SW480 (cell line): Measurements from ENCODE around the gene REEP6.
"Not testable (repeated sequence)": the region's sequence is repeated elsewhere in the genome, so short reads cannot be mapped to it uniquely, and the experiment has no call there.

ENCODE experiments used
- DNase-seq: peaks from one replicate; pipeline ENCODE4 v3.0.0-alpha.2; 2016; ENCODE audit warnings: low spot score

The REEP6 gene

DNA sequence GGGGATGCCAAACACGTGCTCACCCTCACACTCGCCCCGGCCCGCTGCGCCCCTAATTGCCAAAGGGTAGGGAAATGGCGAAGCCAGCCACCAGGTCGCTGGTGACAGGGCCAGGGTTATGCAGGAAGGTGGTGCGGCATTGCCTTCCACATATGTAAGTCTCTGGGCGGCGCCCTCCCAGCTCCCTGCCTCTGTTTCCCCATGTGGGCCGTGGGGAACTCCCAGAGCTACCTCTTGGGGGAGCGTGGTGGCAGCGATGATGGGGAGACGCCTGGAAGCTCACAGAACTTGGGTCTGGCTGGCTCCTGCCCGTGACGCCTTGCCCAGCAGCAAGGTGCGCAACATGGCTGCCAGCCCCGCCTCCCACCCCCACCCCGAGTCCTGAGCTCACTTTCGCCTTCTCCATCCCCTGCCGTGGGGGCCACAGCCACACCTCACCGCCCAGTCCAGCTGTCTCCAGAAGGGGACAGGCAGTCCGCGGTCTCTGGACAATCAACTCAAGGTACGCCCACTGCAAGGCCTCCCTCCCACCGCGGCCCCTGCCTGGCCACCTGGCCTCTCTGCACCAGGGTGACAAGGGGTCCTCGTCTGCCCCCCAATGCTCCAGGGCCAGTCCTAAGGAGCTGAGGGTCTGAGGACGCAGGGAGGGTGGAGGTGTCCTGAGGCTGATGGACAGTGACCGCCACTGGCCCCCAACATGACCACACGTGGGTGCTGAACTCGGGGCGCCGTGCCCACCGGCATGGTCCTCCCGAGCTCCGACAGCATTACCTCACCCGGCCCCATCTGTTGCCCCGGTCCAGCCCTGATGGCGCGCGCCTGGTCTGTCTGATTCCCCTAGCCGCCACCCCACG lies 18.5 kb upstream of the REEP6 start:
- no peak for DNase-seq

DNA sequence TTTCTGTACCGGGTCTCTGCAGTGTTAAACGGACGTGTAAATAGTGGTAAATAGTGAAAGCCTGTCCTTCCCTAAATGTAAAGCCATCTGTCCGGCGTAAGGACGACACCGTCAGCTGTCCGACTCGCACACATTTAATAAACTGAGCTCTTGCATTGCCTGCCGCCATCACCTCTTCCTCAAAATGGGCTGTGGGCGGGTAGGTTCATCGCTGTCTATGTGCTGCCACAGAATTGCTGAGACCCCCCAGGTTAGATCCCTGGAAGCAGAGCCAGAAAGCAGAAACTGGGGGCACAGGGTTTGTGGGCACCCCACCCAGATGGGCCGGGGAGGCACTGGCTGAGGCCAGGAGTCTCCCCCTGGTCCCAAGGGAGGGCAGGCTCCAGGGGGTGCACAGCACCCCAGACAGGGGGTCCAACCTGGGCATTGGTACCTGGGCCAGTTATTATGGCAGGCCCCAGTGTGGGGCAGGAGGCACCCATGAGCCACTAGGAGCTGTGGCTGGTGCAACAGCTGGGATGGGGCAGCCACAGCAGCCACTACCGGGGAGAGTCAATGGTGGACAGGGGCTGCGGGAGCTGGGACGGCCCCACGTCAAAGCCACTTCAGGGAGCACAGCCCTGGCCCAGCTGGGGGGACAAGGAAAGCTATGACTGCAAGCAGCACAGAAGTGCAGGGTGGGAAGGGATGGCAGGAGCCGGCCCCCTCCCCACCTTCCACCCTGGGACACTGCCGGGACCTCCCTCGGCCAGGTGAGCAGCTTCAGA lies 17.7 kb upstream of the REEP6 start:
- no peak for DNase-seq

DNA sequence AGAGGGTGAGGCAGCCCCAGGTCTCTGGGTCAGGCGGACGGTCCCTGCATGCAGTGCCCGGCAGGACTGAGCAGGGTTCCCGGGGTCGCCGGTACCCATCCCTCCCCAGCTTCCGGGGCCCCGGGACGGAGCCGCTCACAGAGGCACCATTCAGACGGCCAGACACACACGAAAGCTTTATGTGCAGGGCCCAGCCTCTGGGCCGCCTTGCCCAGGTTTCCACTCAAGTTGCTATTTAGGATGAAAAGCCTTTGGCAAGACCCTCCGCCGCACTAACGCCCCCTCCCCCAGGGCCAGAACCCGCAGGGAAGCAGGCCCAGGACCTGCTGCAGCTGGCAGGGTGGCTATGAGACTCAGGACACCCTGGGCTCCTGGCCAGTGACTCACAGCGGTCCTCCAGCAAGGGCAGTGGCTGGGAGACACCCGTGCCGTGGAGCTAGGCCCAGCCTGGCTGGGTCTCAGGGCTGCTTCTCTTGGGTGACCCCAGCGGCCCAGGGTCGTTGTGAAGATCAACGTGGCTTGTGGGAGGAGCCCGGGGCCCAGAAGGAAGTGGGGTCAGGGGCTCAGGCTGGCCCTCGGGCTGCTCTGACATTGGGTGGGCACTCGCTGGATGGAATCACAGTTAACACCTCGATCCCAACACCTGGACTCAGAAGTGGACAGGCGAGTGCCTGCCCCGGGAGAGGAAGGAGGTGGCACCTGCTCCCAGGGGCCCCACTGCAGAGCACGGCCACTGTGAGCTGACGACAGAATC lies 16.8 kb upstream of the REEP6 start:
- DNase-seq, result no peak

GRCh38 chr19:1474765-1475351 lies 16.1 kb upstream of the REEP6 start:
- no peak for DNase-seq

- DNase-seq, result no peak
These were observed 15.1 kb upstream of the REEP6 start for GRCh38 chr19:1475751-1476437.

DNA sequence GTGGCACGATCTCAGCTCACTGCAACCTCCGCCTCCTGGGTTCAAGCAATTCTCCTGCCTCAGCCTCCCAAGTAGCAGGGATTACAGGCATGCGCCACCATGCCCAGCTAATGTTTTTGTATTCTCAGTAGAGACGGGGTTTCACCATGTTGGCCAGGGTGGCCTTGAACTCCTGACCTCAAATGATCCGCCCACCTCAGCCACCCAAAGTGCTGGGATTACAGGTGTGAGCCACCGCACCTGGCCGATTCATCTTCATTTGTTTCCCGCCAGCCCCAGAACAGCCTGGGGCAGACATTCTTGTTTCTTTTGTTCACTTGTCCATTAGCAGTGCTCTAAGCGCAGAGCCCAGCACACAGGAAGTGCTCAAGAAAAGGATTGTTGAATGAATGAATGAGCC lies 13.9 kb upstream of the REEP6 start:
- not testable (repeated sequence) for DNase-seq

DNA sequence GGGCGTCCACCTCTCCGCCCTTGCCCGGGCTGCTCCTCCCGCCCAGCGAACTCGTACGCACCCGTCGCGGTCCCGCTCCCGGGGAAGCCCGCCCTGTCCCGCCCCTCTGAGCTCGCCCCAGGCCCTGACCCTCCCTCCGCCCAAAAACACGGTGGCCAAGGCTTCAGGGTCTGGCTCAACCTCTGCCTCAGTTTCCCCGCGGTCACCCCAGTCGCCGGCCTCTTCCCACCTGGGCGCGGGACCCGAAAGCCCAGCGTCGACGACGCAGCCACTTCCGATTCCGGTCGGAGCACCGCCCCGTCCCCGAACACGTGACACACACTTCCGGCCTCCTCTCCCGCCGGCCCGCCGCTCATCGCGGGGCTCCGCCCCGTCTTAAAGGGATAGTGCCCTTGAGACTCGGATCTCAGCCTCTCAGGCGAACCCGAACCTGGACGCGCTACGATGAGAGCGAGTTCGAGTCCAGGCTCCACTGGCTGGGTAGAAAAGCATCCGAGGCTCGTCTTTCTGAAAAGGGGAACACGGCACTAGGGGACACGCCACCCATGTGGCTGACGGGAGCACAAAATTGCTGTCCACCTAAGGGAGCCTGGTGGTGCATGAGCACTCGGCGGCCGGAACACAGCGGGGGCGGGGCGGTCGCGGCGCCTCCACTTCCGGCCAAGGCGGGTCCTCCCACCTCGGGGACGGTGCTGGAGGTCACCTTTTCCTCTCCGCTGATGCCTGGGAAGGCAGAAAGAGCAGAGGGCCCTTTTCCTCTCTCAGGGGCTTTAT lies 11.9 kb upstream of the REEP6 start, which contains the start of gene C19orf25:
C19orf25 (minus strand) TSS at position 282 of the 774 bp plus-strand sequence. CDS start 312 bp downstream, outside the sequence.
- DNase-seq, result peak; percentile 84

DNA sequence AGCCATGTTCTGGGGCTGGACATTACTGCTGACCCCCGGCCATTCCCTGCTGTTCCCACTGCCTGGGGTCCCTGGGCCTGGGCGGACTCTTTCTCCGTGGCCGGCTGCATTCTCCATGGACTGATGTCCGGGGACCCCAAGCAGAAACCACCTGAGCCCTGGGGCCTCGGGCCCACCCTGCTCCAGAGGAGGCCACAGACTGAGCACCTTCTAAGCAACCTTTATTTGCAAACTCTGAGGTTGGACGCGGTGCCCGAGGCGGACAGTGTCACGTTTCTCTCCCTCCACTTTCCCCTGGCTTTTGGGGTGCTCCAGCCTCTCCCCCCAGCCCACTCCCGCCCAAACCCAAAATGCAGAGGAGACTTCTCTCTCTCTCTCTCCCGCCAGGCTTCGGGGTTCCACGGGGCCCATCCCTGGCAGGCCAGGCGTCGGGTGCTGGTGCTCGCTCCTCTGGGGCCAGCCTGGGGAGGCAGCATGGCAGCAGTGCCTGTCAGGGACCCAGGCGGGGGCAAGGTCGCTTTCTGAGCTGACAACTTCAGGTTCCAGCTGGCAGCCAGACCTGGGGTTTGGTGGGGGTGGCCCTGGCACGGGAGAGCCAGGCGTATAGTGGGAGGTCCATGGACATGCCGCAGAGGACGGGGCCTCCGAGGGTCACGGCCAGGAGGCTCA lies 9.6 kb upstream of the REEP6 start:
- no peak for DNase-seq

DNA sequence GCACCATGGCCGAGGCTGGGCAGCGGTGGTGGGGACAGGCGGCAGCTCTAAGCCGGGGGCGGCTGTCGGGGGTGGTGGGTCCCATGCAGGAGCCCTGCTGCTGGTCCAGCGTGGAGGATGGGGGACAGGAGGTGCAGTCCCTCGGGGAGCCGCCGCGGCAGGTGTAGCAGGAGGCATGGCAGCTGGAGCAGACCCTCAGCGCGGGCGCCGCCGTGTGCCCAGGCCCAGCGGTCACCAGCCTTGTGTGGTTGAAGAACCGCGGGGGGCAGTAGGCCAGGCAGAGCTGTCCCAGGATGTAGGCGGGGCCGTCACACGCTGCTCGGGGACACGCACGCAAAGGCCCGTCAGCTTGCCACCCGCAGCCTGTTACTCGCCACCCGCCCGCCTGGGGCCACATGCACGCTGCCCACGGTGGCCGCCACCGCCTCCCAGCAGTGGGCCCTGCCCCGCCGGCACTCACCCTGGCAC lies 9.1 kb upstream of the REEP6 start:
- peak; percentile 26 for DNase-seq

GRCh38 chr19:1482361-1483130 lies 8.4 kb upstream of the REEP6 start:
- DNase-seq, result peak; percentile 19

GRCh38 chr19:1483131-1483978 lies 7.6 kb upstream of the REEP6 start:
- no peak for DNase-seq

- DNase-seq, result no peak
These were observed 7.0 kb upstream of the REEP6 start for GRCh38 chr19:1483979-1484428.

DNA sequence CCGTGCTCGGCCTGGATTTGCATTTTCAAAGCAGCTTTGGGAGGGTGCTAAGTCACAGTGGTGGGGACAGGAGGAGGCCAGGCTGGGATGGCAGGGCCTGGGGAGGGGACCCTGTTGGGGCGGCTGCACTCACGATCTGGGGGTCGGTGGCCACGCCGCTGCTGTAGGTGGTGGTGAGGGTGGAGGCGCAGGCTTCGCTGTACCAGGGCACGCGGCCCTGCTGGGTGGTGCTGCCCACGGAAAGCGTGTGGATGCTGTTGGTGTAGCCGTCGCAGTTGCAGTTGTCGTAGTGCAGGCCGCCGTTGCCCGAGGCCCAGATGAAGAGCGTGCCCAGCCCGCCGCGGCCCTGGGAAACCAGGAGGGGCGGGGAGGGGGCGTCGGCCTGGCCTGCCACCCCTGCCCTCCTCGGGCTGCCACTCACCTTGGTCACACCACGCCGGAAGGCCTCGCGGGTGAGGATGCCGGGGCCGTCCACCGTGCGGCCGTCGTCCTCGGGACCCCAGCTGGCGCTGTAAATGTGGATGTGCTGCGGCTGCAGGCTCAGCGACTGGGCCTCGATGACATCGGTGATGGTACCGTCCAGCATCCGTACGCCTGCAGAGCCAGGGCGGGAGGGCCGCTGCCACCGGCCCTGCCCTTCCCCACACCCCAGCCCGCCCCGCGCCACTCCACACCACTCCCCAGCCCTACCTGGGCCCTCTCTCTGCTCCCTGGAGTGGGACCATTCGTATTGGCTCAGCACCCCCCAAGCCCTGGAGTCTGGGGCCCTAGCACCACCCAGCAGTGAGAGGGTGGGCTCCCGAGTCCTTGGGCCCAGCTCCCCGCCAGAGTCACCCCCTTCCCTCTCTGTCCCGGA lies 4.0 kb upstream of the REEP6 start:
- DNase-seq, result no peak

GRCh38 chr19:1487576-1488281 lies 3.3 kb upstream of the REEP6 start:
- no peak for DNase-seq

DNA sequence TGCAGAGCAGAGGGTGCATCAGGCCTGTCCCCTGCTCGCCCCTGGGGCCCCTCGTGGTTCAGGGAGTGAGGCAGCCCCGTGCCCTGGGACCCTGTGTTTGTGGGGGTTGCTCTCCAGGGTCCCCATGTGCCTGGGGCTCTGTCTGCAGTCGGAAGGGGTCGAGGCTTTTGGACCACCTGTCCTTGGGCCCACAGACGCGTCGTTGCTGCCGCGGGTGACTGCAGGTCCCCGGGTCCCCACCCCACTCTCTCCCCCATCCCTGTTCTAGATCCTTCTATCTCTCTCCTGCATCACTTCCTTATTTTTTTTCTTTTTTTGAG lies 2.7 kb upstream of the REEP6 start:
- DNase-seq, result no peak

- no peak for DNase-seq
These were observed 1.3 kb upstream of the REEP6 start for GRCh38 chr19:1489463-1490310.
